HCT116 (cell line): ENCODE measurements around the gene GPR107. TPM values are rescaled to one million over a fixed set of nuclear protein-coding genes. Genes with fewer than 3 reads are reported as not detected.

Source experiments
- ATAC-seq: fragments of 200-7000 bp; cut with Tn5 transposase; 2 replicates; pipeline ENCODE4 v1.9.1; 2020; ENCODE audit warnings: mild to moderate bottlenecking, moderate library complexity
- BruUV-seq: library from RNA; stranded (reverse); fragments of 400-500 nt; replicated peaks from 2 replicates; lab custom pipeline; 2021; lab: Mats Ljungman, UMichigan
- CTCF ChIA-PET: fragments of 300-600 bp; sonication (Branson Sonifier 250); formaldehyde crosslinking; loops from one replicate; lab custom pipeline; 2021; ENCODE audit warnings: antibody characterized with exemption; lab: Charles Lee
- POLR2A ChIA-PET: fragments of 300-600, 350-600 bp; sonication (Branson Sonifier 250); formaldehyde crosslinking; loops from one replicate; lab custom pipeline; 2021; ENCODE audit warnings: antibody characterized with exemption; lab: Charles Lee
- RAD21 ChIA-PET, 2 experiments: fragments of 300-600 bp; sonication (Branson Sonifier 250); formaldehyde crosslinking; loops; one replicate each; lab custom pipeline; 2023; ENCODE audit warnings: low total read pairs in 2 of 2; ENCODE audit not compliant: uncharacterized antibody in 2 of 2, unreplicated experiment in 2 of 2, low non-redundant PET in 1 of 2; lab: Charles Lee
- DNase-seq: peaks from one replicate; pipeline ENCODE4 v3.0.0-alpha.2; 2010; ENCODE audit warnings: low read depth, low spot score
- H2AFZ ChIP-seq: fragments of 200-600 bp; shearing (Covaris generic), sonication (generic); 2 replicates; pipeline ENCODE4 v1.6.1; 2017; ENCODE audit warnings: low read depth, mixed run types, mixed read lengths, antibody characterized with exemption, low read length; ENCODE audit not compliant: poor library complexity, severe bottlenecking
- H3K27ac ChIP-seq: 2 replicates; pipeline ENCODE4 v1.5.1; 2012; ENCODE audit warnings: low read depth, low read length
- H3K27me3 ChIP-seq: fragments of 200-600 bp; sonication (generic); 2 replicates; pipeline ENCODE4 v1.6.1; 2016; ENCODE audit warnings: mixed run types, low read length, mixed read lengths; ENCODE audit not compliant: insufficient read depth
- H3K36me3 ChIP-seq, 2 experiments: fragments of 200-500 bp in 1 of 2; fragments of 200-600 bp in 1 of 2; sonication (Bioruptor generic) in 1 of 2; sonication (generic) in 1 of 2; 2 replicates each; pipeline versions ENCODE4 v1.5.1 to v1.6.1; 2014 to 2016; ENCODE audit warnings: low read length in 2 of 2, inconsistent platforms in 1 of 2, mixed read lengths in 1 of 2, mixed run types in 1 of 2; ENCODE audit not compliant: insufficient read depth in 2 of 2, control insufficient read depth in 1 of 2
- H3K4me1 ChIP-seq, 2 experiments: fragments of 200-600 bp in 1 of 2; sonication (generic) in 1 of 2; 2 replicates each; pipeline versions ENCODE4 v1.5.1 to v1.6.1; 2012 to 2017; ENCODE audit warnings: low read length in 2 of 2, inconsistent platforms in 1 of 2, mild to moderate bottlenecking in 1 of 2, mixed read lengths in 1 of 2, mixed run types in 1 of 2, moderate library complexity in 1 of 2; ENCODE audit not compliant: insufficient read depth in 2 of 2, control insufficient read depth in 1 of 2
- H3K4me2 ChIP-seq: fragments of 200-600 bp; sonication (generic); 2 replicates; pipeline ENCODE4 v1.6.1; 2017; ENCODE audit warnings: mixed run types, low read length, mixed read lengths
- H3K4me3 ChIP-seq, 2 experiments: fragments of 200-600 bp in 1 of 2; sonication (generic) in 1 of 2; replicated peaks in 1 of 2; 2 replicates each; pipeline ENCODE4 v1.5.1; 2011 to 2016; ENCODE audit warnings: low read length in 2 of 2, control low read depth in 1 of 2, low read depth in 1 of 2, mild to moderate bottlenecking in 1 of 2, mixed read lengths in 1 of 2, mixed run types in 1 of 2
- H3K79me2 ChIP-seq: fragments of 200-600 bp; sonication (generic); 2 replicates; pipeline ENCODE4 v1.6.1; 2017; ENCODE audit warnings: mild to moderate bottlenecking, mixed run types, low read length, moderate library complexity, mixed read lengths; ENCODE audit not compliant: insufficient read depth
- H3K9ac ChIP-seq: fragments of 200-600 bp; sonication (generic); 2 replicates; pipeline ENCODE4 v1.6.1; 2016; ENCODE audit warnings: low read length, mixed read lengths
- H3K9me2 ChIP-seq: fragments of 200-600 bp; sonication (generic), shearing (Covaris generic); 2 replicates; pipeline ENCODE4 v1.6.1; 2017; ENCODE audit warnings: mixed run types, mild to moderate bottlenecking, moderate library complexity; ENCODE audit not compliant: insufficient read depth
- H3K9me3 ChIP-seq, 2 experiments: fragments of 200-500 bp in 1 of 2; fragments of 200-600 bp in 1 of 2; sonication (Bioruptor generic) in 1 of 2; sonication (generic) in 1 of 2; 2 replicates each; pipeline ENCODE4 v1.6.1; 2014 to 2017; ENCODE audit warnings: low read length in 2 of 2, mixed read lengths in 2 of 2, inconsistent platforms in 1 of 2, low read depth in 1 of 2, mild to moderate bottlenecking in 1 of 2, mixed run types in 1 of 2, moderate library complexity in 1 of 2; ENCODE audit not compliant: control insufficient read depth in 1 of 2, insufficient read depth in 1 of 2
- H4K20me1 ChIP-seq: fragments of 200-600 bp; sonication (generic), shearing (Covaris generic); 2 replicates; pipeline ENCODE4 v1.6.1; 2017; ENCODE audit warnings: mixed run types, mild to moderate bottlenecking, moderate library complexity; ENCODE audit not compliant: insufficient read depth
- ATF3 ChIP-seq: IDR thresholded peaks from 2 replicates; pipeline ENCODE4 v1.6.1; 2012
- CEBPB ChIP-seq: IDR thresholded peaks from 2 replicates; pipeline ENCODE4 v1.6.1; 2012; ENCODE audit warnings: low read depth
- EGR1 ChIP-seq: IDR thresholded peaks from 2 replicates; pipeline ENCODE4 v1.6.1; 2012; ENCODE audit warnings: low read depth
- ELF1 ChIP-seq: IDR thresholded peaks from 2 replicates; pipeline ENCODE4 v1.6.1; 2012; ENCODE audit warnings: low read depth, borderline replicate concordance
- EZH2 ChIP-seq: fragments of 200-600 bp; sonication (generic); IDR thresholded peaks from 2 replicates; pipeline ENCODE4 v1.6.1; 2017; ENCODE audit warnings: antibody characterized with exemption, mixed run types
- EZH2phosphoT487 ChIP-seq: fragments of 200-600 bp; IDR thresholded peaks from 2 replicates; pipeline ENCODE4 v1.6.1; 2018; ENCODE audit warnings: antibody characterized with exemption, borderline replicate concordance
- FOSL1 ChIP-seq: IDR thresholded peaks from 2 replicates; pipeline ENCODE4 v1.6.1; 2012; ENCODE audit warnings: low read depth
- JUND ChIP-seq: IDR thresholded peaks from 2 replicates; pipeline ENCODE4 v1.6.1; 2012
- MAX ChIP-seq: IDR thresholded peaks from 2 replicates; pipeline ENCODE4 v1.6.1; 2012
- POLR2AphosphoS5 ChIP-seq: IDR thresholded peaks from 2 replicates; pipeline ENCODE4 v1.6.1; 2011; ENCODE audit warnings: mild to moderate bottlenecking, low read depth, low read length, moderate library complexity
- RAD21 ChIP-seq: IDR thresholded peaks from 2 replicates; pipeline ENCODE4 v1.6.1; 2012; ENCODE audit warnings: low read depth, mild to moderate bottlenecking
- REST ChIP-seq: IDR thresholded peaks from 2 replicates; pipeline ENCODE4 v1.6.1; 2012; ENCODE audit warnings: low read depth
- SIN3A ChIP-seq: IDR thresholded peaks from 2 replicates; pipeline ENCODE4 v1.6.1; 2012; ENCODE audit warnings: low read depth
- SP1 ChIP-seq: IDR thresholded peaks from 2 replicates; pipeline ENCODE4 v1.6.1; 2012; ENCODE audit warnings: low read depth
- YY1 ChIP-seq: IDR thresholded peaks from 2 replicates; pipeline ENCODE4 v1.6.1; 2011; ENCODE audit warnings: low read length, low read depth, moderate library complexity, mild to moderate bottlenecking; ENCODE audit not compliant: insufficient replicate concordance; ENCODE audit errors: extremely low read depth
- ZFX ChIP-seq: fragments of 450-650 bp; IDR thresholded peaks from 2 replicates; pipeline ENCODE4 v1.6.1; 2017
- ZNF274 ChIP-seq: fragments of 200-500 bp; sonication (Bioruptor generic); IDR thresholded peaks from 2 replicates; pipeline ENCODE4 v1.6.1; 2014; ENCODE audit warnings: mild to moderate bottlenecking, low read depth, low read length, inconsistent platforms
- intact Hi-C: fragments of 100-400 bp; cut with micrococcal nuclease; formaldehyde crosslinking; loops from 2 replicates; pipeline ENCODE4 v1.10.0; 2022
- total RNA-seq: library from RNA; stranded (reverse); gene quantifications from one replicate; pipeline ENCODE4 v1.2.1, GENCODE V29; 2021; ENCODE audit not compliant: unreplicated experiment
- TF ChIP-seq, protein P1 (sequence below), 3 experiments: fragments of 200-600 bp in 1 of 3; sonication (generic) in 1 of 3; IDR thresholded peaks in 2 of 3; conservative IDR thresholded peaks in 1 of 3; 2 replicates each; pipeline ENCODE4 v1.5.1; 2012 to 2017; ENCODE audit warnings: low read depth in 2 of 3, low read length in 2 of 3, antibody characterized with exemption in 1 of 3, borderline replicate concordance in 1 of 3, control low read depth in 1 of 3, mild to moderate bottlenecking in 1 of 3, mixed read lengths in 1 of 3, mixed run types in 1 of 3, moderate library complexity in 1 of 3; ENCODE audit not compliant: insufficient read depth in 1 of 3
- TF ChIP-seq, protein P2 (sequence below): IDR thresholded peaks from 2 replicates; pipeline ENCODE4 v1.6.1; 2011; ENCODE audit warnings: mild to moderate bottlenecking, low read length, moderate library complexity; ENCODE audit not compliant: insufficient replicate concordance; ENCODE audit errors: extremely low read depth

The GPR107 gene
- total RNA-seq, 1 experiment from 2014 or later = 32.5 TPM

DNA sequence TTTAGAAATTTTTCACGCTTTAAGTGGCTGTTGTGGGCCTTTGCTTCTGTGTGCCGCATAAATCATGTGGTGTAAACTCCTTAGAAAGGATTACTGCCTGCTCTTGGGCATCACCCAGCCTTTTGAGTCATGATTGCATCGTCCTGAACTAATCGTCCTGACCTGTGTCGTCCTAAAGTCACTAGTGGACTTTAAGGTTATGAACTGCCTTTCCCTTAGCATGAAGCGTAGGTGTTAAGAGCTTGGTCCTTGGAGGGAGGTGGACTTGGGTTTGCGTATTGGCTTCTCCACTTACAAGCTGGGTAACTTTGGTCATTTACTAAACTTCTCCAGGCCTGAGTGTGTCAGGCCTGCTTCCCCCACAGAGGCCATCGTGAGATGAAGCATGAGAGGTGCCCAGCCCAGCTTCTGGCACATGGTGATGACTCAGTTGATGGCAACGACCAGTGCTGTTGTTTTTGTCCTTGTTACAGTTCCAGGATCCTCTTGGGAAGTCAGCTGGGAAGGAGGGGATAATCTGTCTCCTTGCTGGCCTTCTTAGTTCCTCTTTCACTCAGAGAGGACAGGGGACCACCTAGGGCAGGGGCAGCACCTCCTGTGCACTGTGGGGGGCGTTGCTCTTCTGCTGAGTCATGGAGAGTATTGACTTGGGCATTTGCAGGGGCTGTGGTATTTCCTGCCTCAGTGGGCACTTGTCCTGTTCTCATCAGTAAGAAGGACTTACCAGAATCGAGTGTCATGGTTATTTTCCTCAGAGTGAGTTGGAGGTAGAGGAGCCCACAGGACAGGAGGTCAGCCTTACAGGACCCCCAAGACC lies 64.3 kb downstream of the GPR107 start:
- ATAC-seq (peak; percentile 47; the same call in 1 of the 2 replicates), DNase-seq (peak; percentile 21)
- Histone ChIP-seq H3K9me3 (no peaks in the 10 kb centered on the region), H3K79me2 (no peaks in the 10 kb centered on the region), H3K4me3 (no peak overlapping the region), H3K4me2 (peak overlapping the region; percentile 47), H3K4me1 (peaks cover 6 to 23% of the 10 kb centered on the region in 2 experiments), H3K36me3 (no peaks in the 10 kb centered on the region), H3K27me3 (no peaks in the 10 kb centered on the region), H4K20me1 (no peaks in the 10 kb centered on the region), H3K9me2 (no peaks in the 10 kb centered on the region), H2AFZ (no peak overlapping the region), H3K27ac (no peak overlapping the region), H3K9ac (peak overlapping the region; percentile 22; the same call in 1 of the 2 replicates)
- RAD21 ChIA-PET = no interaction called here
- CTCF ChIA-PET = no interaction called here
- no TSS peak for BruUV-seq
- POLR2A ChIA-PET = no interaction called here
- intact Hi-C loops = no loop called here
- TF ChIP-seq JUND (peak; percentile 32), EZH2phosphoT487 (no peak), EGR1 (no peak), MAX (peak; percentile 93), SP1 (peak; percentile 13; the same call in 1 of the 2 replicates), FOSL1 (no peak; the same call in 1 of the 2 replicates), ZFX (0 out of 2 replicates have a peak, but pooled peaks have one; percentile 29), YY1 (no peak), ATF3 (no peak), ZNF274 (no peak), RAD21 (no peak), SIN3A (no peak), REST (no peak), CEBPB (no peak), ELF1 (no peak), POLR2AphosphoS5 (no peak), EZH2 (no peak)
- TF ChIP-seq, protein P1, sequence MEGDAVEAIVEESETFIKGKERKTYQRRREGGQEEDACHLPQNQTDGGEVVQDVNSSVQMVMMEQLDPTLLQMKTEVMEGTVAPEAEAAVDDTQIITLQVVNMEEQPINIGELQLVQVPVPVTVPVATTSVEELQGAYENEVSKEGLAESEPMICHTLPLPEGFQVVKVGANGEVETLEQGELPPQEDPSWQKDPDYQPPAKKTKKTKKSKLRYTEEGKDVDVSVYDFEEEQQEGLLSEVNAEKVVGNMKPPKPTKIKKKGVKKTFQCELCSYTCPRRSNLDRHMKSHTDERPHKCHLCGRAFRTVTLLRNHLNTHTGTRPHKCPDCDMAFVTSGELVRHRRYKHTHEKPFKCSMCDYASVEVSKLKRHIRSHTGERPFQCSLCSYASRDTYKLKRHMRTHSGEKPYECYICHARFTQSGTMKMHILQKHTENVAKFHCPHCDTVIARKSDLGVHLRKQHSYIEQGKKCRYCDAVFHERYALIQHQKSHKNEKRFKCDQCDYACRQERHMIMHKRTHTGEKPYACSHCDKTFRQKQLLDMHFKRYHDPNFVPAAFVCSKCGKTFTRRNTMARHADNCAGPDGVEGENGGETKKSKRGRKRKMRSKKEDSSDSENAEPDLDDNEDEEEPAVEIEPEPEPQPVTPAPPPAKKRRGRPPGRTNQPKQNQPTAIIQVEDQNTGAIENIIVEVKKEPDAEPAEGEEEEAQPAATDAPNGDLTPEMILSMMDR (IDR thresholded peaks at IDR 0.05 in 2 of 3, conservative IDR thresholded peaks at IDR 0.05 in 1 of 3; ENCODE audit: borderline replicate concordance in 1 of 3, insufficient read depth in 1 of 3, low read depth in 2 of 3, low read length in 2 of 3) = no peak
- TF ChIP-seq, protein P2, sequence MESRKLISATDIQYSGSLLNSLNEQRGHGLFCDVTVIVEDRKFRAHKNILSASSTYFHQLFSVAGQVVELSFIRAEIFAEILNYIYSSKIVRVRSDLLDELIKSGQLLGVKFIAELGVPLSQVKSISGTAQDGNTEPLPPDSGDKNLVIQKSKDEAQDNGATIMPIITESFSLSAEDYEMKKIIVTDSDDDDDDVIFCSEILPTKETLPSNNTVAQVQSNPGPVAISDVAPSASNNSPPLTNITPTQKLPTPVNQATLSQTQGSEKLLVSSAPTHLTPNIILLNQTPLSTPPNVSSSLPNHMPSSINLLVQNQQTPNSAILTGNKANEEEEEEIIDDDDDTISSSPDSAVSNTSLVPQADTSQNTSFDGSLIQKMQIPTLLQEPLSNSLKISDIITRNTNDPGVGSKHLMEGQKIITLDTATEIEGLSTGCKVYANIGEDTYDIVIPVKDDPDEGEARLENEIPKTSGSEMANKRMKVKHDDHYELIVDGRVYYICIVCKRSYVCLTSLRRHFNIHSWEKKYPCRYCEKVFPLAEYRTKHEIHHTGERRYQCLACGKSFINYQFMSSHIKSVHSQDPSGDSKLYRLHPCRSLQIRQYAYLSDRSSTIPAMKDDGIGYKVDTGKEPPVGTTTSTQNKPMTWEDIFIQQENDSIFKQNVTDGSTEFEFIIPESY = no peak
